Activated naive CD4-positive, alpha-beta T cell treated with anti-CD3 and anti-CD28 coated beads for 36 hours (primary cell): ENCODE measurements around the gene HBG2. TPM values are rescaled to one million over a fixed set of nuclear protein-coding genes. Genes with fewer than 3 reads are reported as not detected.

Experiments
- CTCF ChIA-PET: fragments of 350-600 bp; sonication (Branson Sonifier 250); formaldehyde crosslinking; loops from one replicate; lab custom pipeline; 2021; ENCODE audit warnings: antibody characterized with exemption; lab: Charles Lee
- DNase-seq: peaks from one replicate; pipeline ENCODE4 v3.0.0-alpha.2; 2020
- H3K27ac Mint-ChIP-seq: one replicate; pipeline ENCODE4 v1.8.0; 2021; ENCODE audit warnings: mild to moderate bottlenecking, mixed read lengths
- H3K27me3 Mint-ChIP-seq: one replicate; pipeline ENCODE4 v1.8.0; 2021; ENCODE audit warnings: low read depth, mixed read lengths
- H3K36me3 Mint-ChIP-seq: one replicate; pipeline ENCODE4 v1.8.0; 2021; ENCODE audit warnings: low read depth, mixed read lengths
- H3K4me1 Mint-ChIP-seq: one replicate; pipeline ENCODE4 v1.8.0; 2021; ENCODE audit warnings: low read depth, mixed read lengths
- H3K4me3 Mint-ChIP-seq: one replicate; pipeline ENCODE4 v1.8.0; 2021; ENCODE audit warnings: mild to moderate bottlenecking, moderate library complexity, mixed read lengths
- H3K9me3 Mint-ChIP-seq: one replicate; pipeline ENCODE4 v1.8.0; 2021; ENCODE audit warnings: mixed read lengths
- intact Hi-C: fragments of 100-400 bp; cut with micrococcal nuclease; formaldehyde crosslinking; loops from one replicate; pipeline ENCODE4 v1.15.1; 2023
- total RNA-seq, 2 experiments: library from RNA; stranded (reverse); gene quantifications; one replicate each; pipeline ENCODE4 v1.2.3, GENCODE V29; 2021

Gene HBG2
- total RNA-seq, 2 experiments from 2014 or later = not detected

DNA sequence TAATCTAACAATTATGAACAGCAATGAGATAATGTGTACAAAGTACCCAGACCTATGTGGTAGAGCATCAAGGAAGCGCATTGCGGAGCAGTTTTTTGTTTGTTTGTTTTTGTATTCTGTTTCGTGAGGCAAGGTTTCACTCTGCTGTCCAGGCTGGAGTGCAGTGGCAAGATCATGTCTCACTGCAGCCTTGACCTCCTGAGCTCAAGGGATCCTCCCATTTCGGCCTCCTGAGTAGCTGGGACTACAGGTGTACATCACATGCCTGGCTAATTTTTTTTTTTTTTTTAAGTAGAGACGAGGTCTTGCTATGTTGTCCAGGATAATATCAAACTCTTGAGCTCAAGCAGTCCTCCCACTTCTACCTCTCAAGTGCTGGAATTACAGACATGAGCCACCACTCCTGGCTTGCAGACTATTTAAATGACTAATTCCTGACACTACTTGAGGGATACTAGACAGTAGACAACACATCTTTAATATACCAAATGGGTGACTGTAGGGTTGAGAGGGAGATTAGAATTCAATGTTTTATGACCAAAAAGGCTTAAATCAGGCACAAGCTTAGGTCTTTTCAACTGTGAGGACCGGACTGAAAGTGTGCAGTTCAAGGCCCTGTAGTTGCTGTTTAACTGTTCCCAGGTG lies 34.4 kb upstream of the HBG2 start:
- no peaks in the 10 kb centered on the region for H3K4me1 Mint-ChIP-seq
- no peak for DNase-seq
- CTCF ChIA-PET = interaction anchor here (0.6 kb wide), 1 partner anchor 37 kb away, joined by 3 read pairs; no protein-coding TSS in a partner anchor
- no peaks in the 10 kb centered on the region for H3K27me3 Mint-ChIP-seq
- no peaks in the 10 kb centered on the region for H3K36me3 Mint-ChIP-seq
- intact Hi-C loops = no loop called here
- H3K27ac Mint-ChIP-seq = no peak overlapping the region
- H3K9me3 Mint-ChIP-seq = no peaks in the 10 kb centered on the region
- no peak overlapping the region for H3K4me3 Mint-ChIP-seq

DNA sequence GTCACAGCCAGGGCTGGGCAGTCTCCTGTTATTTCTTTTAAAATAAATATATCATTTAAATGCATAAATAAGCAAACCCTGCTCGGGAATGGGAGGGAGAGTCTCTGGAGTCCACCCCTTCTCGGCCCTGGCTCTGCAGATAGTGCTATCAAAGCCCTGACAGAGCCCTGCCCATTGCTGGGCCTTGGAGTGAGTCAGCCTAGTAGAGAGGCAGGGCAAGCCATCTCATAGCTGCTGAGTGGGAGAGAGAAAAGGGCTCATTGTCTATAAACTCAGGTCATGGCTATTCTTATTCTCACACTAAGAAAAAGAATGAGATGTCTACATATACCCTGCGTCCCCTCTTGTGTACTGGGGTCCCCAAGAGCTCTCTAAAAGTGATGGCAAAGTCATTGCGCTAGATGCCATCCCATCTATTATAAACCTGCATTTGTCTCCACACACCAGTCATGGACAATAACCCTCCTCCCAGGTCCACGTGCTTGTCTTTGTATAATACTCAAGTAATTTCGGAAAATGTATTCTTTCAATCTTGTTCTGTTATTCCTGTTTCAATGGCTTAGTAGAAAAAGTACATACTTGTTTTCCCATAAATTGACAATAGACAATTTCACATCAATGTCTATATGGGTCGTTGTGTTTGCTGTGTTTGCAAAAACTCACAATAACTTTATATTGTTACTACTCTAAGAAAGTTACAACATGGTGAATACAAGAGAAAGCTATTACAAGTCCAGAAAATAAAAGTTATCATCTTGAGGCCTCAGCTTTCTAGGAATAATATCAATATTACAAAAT lies 33.7 kb upstream of the HBG2 start:
- intact Hi-C loops = no loop called here
- no peaks in the 10 kb centered on the region for H3K27me3 Mint-ChIP-seq
- CTCF ChIA-PET = interaction anchor here (0.6 kb wide), 1 partner anchor 37 kb away, joined by 3 read pairs; no protein-coding TSS in a partner anchor
- H3K36me3 Mint-ChIP-seq = no peaks in the 10 kb centered on the region
- H3K4me3 Mint-ChIP-seq = no peak overlapping the region
- no peaks in the 10 kb centered on the region for H3K9me3 Mint-ChIP-seq
- no peak overlapping the region for H3K27ac Mint-ChIP-seq
- no peaks in the 10 kb centered on the region for H3K4me1 Mint-ChIP-seq
- DNase-seq = no peak

DNA sequence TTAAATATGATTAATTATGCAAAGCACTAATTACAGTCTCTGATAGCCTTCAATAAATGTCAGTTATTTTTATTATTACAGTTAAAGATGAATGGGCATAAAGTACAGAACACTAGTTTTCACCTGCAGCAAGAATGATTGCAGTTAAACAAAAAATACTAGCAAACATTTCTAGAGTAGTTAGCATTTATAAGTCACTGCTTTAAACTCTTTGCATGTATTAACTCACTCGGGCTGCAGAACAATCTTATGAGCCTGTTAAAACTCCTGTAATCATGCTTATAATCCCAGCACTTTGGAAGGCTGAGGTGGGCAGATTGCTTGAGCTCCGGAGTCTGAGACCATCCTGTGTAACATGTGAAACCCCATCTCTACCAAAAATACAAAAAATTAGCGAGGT lies 32.3 kb upstream of the HBG2 start:
- no peak overlapping the region for H3K27ac Mint-ChIP-seq
- no peaks in the 10 kb centered on the region for H3K4me1 Mint-ChIP-seq
- DNase-seq = no peak
- no peaks in the 10 kb centered on the region for H3K9me3 Mint-ChIP-seq
- intact Hi-C loops = no loop called here
- no peaks in the 10 kb centered on the region for H3K36me3 Mint-ChIP-seq
- no peaks in the 10 kb centered on the region for H3K27me3 Mint-ChIP-seq
- CTCF ChIA-PET = no interaction called here
- H3K4me3 Mint-ChIP-seq = no peak overlapping the region

DNA sequence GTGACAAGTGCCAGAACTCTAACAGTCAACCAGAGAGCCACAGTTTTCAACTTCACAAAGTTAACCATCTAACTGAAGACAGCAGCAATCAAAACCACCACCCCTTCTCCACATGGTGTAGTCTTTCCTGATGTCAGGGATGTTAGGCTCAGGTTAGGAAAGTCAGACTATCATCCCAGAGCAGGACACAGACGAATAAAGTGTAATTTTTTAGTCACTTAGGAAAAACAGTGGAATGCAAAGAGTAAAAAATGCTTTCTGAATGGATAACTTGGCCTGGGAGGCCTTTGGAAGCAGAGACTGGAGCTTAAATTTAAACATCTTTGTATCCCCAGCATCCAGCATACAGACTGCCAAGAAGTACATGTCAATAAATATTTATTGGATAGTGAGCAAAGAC lies 31.8 kb upstream of the HBG2 start:
- intact Hi-C loops = no loop called here
- Mint-ChIP-seq H3K27me3 (no peaks in the 10 kb centered on the region), H3K36me3 (no peaks in the 10 kb centered on the region), H3K4me1 (no peaks in the 10 kb centered on the region), H3K4me3 (no peak overlapping the region), H3K9me3 (no peaks in the 10 kb centered on the region), H3K27ac (no peak overlapping the region)
- no peak for DNase-seq
- CTCF ChIA-PET = no interaction called here

DNA sequence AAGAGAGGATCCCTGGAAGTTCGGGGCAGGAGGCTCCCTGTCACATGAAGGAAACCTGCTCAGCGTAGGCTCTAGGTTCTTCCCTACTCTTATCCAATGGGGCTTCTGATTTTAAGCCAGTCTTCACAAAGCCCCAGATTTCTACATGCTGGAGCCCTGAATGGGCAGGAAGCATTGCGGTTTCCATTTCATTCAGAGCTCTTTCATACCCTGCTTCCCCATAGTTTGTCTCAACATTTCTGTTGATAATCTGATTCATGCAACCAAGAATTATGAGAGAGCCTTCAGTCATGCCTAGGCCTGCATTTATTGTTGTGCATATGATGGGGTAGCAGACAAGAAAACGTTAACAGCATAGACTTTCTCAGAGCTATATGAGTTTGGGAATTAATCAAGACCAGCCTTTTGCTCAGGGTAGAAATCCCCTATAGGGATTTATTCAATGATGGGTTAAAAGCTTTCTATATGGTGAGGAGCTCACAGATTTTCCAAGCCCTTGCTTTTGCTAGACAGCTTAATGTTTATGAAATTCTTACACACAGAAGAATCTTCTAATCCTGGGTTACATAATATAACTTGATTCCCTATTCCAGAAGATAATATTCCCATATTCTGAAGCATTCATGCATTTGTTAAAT lies 31.2 kb upstream of the HBG2 start:
- no peak overlapping the region for H3K27ac Mint-ChIP-seq
- intact Hi-C loops = no loop called here
- H3K27me3 Mint-ChIP-seq = no peaks in the 10 kb centered on the region
- H3K9me3 Mint-ChIP-seq = no peaks in the 10 kb centered on the region
- DNase-seq = no peak
- CTCF ChIA-PET = interaction anchor here (0.6 kb wide), 1 partner anchor 250 kb away, joined by 3 read pairs; no protein-coding TSS in a partner anchor
- H3K4me3 Mint-ChIP-seq = no peak overlapping the region
- H3K36me3 Mint-ChIP-seq = no peaks in the 10 kb centered on the region
- H3K4me1 Mint-ChIP-seq = no peaks in the 10 kb centered on the region

DNA sequence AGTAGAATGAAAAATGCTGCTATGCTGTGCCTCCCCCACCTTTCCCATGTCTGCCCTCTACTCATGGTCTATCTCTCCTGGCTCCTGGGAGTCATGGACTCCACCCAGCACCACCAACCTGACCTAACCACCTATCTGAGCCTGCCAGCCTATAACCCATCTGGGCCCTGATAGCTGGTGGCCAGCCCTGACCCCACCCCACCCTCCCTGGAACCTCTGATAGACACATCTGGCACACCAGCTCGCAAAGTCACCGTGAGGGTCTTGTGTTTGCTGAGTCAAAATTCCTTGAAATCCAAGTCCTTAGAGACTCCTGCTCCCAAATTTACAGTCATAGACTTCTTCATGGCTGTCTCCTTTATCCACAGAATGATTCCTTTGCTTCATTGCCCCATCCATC lies 30.1 kb upstream of the HBG2 start:
- DNase-seq = no peak
- Mint-ChIP-seq H3K36me3 (no peaks in the 10 kb centered on the region), H3K9me3 (no peaks in the 10 kb centered on the region), H3K27ac (no peak overlapping the region), H3K4me1 (no peaks in the 10 kb centered on the region), H3K27me3 (no peaks in the 10 kb centered on the region), H3K4me3 (no peak overlapping the region)
- intact Hi-C loops = no loop called here
- CTCF ChIA-PET = no interaction called here

DNA sequence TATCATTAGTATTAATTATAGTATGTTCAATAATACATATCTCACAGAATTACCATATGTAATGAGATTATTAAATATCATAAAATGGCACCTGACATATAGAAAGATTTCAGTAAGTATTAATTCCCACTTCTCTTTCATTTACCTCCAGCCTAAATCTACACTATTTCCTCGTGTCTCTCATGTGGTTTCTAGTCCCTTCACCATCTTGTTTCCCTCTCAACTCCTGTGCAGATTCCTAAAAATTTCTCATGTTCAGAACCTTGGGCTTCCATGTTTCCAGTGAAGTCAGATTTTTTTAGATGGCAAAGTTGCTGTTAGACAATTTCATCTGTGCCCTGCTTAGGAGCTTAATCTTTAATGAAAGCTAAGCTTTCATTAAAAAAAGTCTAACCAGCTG lies 29.3 kb upstream of the HBG2 start:
- DNase-seq = no peak
- Mint-ChIP-seq H3K27me3 (no peaks in the 10 kb centered on the region), H3K27ac (no peak overlapping the region), H3K4me3 (no peak overlapping the region), H3K4me1 (no peaks in the 10 kb centered on the region), H3K36me3 (no peaks in the 10 kb centered on the region), H3K9me3 (no peaks in the 10 kb centered on the region)
- CTCF ChIA-PET = no interaction called here
- intact Hi-C loops = no loop called here

DNA sequence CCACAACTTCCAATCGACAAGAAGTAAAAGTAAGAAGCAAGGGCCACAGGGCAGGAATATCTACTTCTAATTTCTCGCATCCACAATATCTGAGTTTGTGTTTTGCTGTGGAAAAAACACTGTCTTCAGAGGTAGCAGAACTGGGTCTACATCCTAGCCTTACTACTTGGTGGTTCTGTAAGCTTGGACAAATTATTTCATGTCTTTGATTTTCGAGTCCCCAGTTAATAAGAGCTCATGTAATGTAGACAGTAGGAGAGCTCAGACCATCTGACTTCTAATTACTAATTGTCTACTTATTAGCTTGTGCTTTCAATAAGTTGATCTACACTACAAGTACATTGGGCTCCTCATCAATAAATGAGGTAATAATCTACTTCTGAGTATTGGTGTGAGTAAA lies 28.5 kb upstream of the HBG2 start:
- H3K36me3 Mint-ChIP-seq = no peaks in the 10 kb centered on the region
- intact Hi-C loops = no loop called here
- H3K27me3 Mint-ChIP-seq = no peaks in the 10 kb centered on the region
- H3K4me3 Mint-ChIP-seq = no peak overlapping the region
- no peak for DNase-seq
- H3K9me3 Mint-ChIP-seq = no peaks in the 10 kb centered on the region
- H3K4me1 Mint-ChIP-seq = no peaks in the 10 kb centered on the region
- CTCF ChIA-PET = interaction anchor here (0.6 kb wide), 2 partner anchors 402 to 1096 kb away, joined by 3 to 4 read pairs; no protein-coding TSS in a partner anchor
- H3K27ac Mint-ChIP-seq = no peak overlapping the region

DNA sequence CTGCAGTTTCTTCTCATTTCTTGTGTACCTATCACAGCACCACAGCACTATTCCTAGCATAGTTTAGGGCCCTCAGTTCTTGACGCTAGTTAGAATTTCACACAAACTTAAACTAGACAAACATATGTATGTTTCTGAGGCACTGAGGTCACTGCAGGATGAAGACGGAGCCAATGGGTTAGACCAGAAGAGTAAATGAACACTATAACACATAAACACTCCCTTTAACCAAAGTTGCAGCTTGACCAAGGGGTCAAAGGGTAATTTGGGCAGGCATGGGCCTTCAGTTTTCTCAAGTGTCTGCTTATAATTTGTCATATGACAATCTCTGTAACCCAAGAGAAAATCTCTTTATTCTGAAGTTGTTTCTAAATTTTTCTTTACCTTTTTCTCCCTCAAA lies 28.0 kb upstream of the HBG2 start:
- DNase-seq = no peak
- intact Hi-C loops = no loop called here
- Mint-ChIP-seq H3K4me3 (no peak overlapping the region), H3K4me1 (no peaks in the 10 kb centered on the region), H3K27me3 (no peaks in the 10 kb centered on the region), H3K9me3 (no peaks in the 10 kb centered on the region), H3K36me3 (no peaks in the 10 kb centered on the region), H3K27ac (no peak overlapping the region)
- CTCF ChIA-PET = interaction anchor here (0.6 kb wide), 2 partner anchors 403 to 1095 kb away, joined by 3 to 4 read pairs; no protein-coding TSS in a partner anchor

DNA sequence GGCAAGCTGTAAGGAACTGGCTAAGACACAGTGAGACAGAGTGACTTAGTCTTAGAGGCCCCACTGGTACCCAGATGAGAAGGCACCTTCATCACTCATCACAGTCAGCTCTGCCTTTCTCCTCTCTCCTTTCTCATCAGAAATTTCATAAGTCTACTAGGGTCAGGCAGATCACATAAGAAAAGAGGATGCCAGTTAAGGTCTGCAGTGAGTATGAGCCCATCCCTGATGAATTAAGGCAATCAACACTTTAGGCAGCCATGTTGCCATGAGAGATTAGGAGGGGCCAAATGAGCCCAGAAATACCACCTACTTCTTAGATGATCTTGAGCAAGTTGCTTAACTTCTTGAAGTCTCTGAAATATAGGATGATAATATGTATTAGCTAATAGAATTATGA lies 27.0 kb upstream of the HBG2 start:
- Mint-ChIP-seq H3K4me3 (no peak overlapping the region), H3K27me3 (no peaks in the 10 kb centered on the region), H3K4me1 (no peaks in the 10 kb centered on the region), H3K9me3 (no peaks in the 10 kb centered on the region), H3K27ac (no peak overlapping the region), H3K36me3 (no peaks in the 10 kb centered on the region)
- no peak for DNase-seq
- intact Hi-C loops = no loop called here
- CTCF ChIA-PET = no interaction called here

DNA sequence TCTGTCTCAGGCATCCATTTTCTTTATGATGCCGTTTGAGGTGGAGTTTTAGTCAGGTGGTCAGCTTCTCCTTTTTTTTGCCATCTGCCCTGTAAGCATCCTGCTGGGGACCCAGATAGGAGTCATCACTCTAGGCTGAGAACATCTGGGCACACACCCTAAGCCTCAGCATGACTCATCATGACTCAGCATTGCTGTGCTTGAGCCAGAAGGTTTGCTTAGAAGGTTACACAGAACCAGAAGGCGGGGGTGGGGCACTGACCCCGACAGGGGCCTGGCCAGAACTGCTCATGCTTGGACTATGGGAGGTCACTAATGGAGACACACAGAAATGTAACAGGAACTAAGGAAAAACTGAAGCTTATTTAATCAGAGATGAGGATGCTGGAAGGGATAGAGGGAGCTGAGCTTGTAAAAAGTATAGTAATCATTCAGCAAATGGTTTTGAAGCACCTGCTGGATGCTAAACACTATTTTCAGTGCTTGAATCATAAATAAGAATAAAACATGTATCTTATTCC lies 26.1 kb upstream of the HBG2 start:
- no peak overlapping the region for H3K4me3 Mint-ChIP-seq
- CTCF ChIA-PET = no interaction called here
- H3K9me3 Mint-ChIP-seq = no peaks in the 10 kb centered on the region
- H3K36me3 Mint-ChIP-seq = no peaks in the 10 kb centered on the region
- peak; percentile 46 for DNase-seq
- intact Hi-C loops = no loop called here
- no peak overlapping the region for H3K27ac Mint-ChIP-seq
- no peaks in the 10 kb centered on the region for H3K4me1 Mint-ChIP-seq
- no peaks in the 10 kb centered on the region for H3K27me3 Mint-ChIP-seq

DNA sequence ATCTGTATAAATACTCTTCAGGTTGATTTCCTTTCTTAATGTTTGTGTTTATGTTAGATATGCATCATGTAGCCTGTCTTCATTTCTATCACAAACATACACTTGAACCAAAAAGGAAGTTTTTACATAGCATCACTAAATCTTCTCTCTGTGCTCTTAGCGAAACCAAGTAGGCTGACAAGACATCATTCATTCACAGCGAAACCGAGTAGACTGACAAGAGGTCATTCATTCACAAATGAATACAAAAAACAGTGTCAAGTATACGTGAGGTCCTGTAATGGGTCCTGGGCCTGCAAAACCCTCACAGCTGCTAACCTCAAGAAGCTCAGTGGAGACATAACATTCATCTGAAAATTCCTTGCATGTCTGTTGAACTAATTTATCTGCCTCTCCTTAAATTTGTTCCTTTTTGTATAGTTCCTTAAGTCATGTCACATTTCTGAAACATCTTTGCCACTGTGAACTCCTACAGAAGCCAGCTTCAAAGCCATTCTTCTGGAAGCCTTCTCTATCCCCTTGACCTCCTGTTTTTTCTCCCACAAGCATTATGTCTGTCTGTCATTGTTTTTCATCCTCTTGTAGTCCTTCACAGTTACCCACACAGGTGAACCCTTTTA lies 25.0 kb upstream of the HBG2 start:
- Mint-ChIP-seq H3K4me1 (no peaks in the 10 kb centered on the region), H3K36me3 (no peaks in the 10 kb centered on the region), H3K27me3 (no peaks in the 10 kb centered on the region), H3K9me3 (no peaks in the 10 kb centered on the region), H3K4me3 (no peak overlapping the region), H3K27ac (no peak overlapping the region)
- intact Hi-C loops = no loop called here
- DNase-seq = no peak
- CTCF ChIA-PET = interaction anchor here (0.5 kb wide), 1 partner anchor 772 kb away, joined by 5 read pairs; no protein-coding TSS in a partner anchor
